IMR-90 (cell line): ENCODE data around the gene CDKAL1. TPM values are rescaled to one million over a fixed set of nuclear protein-coding genes. Genes with fewer than 3 reads are reported as not detected.

ENCODE experiments used
- ATAC-seq: fragments of 200-7000 bp; cut with Tn5 transposase; 2 replicates; pipeline ENCODE4 v1.9.1; 2020; ENCODE audit warnings: low read depth, mild to moderate bottlenecking, moderate library complexity
- BruUV-seq: library from RNA; stranded (reverse); fragments of 400-500 nt; replicated peaks from 2 replicates; lab custom pipeline; 2021; lab: Mats Ljungman, UMichigan
- CTCF ChIA-PET: fragments of 300-600 bp; formaldehyde crosslinking; extraction: SDS; loops from one replicate; lab custom pipeline; 2021; ENCODE audit warnings: antibody characterized with exemption; lab: Yijun Ruan, JAX
- POLR2A ChIA-PET: fragments of 300-600 bp; sonication (Branson Sonifier 250); formaldehyde crosslinking; loops from one replicate; lab custom pipeline; 2022; ENCODE audit warnings: antibody characterized with exemption; ENCODE audit not compliant: unreplicated experiment; lab: Charles Lee
- DNase-seq: peaks from one replicate; pipeline ENCODE4 v3.0.0; 2013
- H2AFZ ChIP-seq: replicated peaks from 2 replicates; pipeline ENCODE3; 2013; ENCODE audit warnings: low read length, mild to moderate bottlenecking; ENCODE audit not compliant: poor library complexity
- H2AK5ac ChIP-seq: 2 replicates; pipeline ENCODE4 v1.6.1; 2013; ENCODE audit warnings: low read depth, low read length, inconsistent platforms
- H2AK9ac ChIP-seq: replicated peaks from 2 replicates; pipeline ENCODE3; 2013; ENCODE audit warnings: mild to moderate bottlenecking, low read depth, low read length, moderate library complexity; ENCODE audit not compliant: poor library complexity
- H2BK120ac ChIP-seq: 2 replicates; pipeline ENCODE4 v1.6.1; 2013; ENCODE audit warnings: low read depth, low read length, inconsistent platforms
- H2BK15ac ChIP-seq: 3 replicates; pipeline ENCODE4 v1.6.1; 2013; ENCODE audit warnings: low read depth, low read length, inconsistent platforms
- H2BK20ac ChIP-seq: 2 replicates; pipeline ENCODE4 v1.6.1; 2013; ENCODE audit warnings: low read depth, mild to moderate bottlenecking, inconsistent platforms, low read length, moderate library complexity
- H2BK5ac ChIP-seq: 2 replicates; pipeline ENCODE4 v1.6.1; 2013; ENCODE audit warnings: mild to moderate bottlenecking, low read depth, low read length, inconsistent platforms; ENCODE audit not compliant: poor library complexity, severe bottlenecking
- H3K14ac ChIP-seq: replicated peaks from 2 replicates; pipeline ENCODE4 v1.6.1; 2013; ENCODE audit warnings: low read depth, low read length, inconsistent platforms
- H3K18ac ChIP-seq: 2 replicates; pipeline ENCODE4 v1.6.1; 2013; ENCODE audit warnings: low read depth, low read length, control low read depth
- H3K23ac ChIP-seq: 2 replicates; pipeline ENCODE4 v1.6.1; 2013; ENCODE audit warnings: low read depth, low read length, inconsistent platforms
- H3K27ac ChIP-seq: 2 replicates; pipeline ENCODE4 v1.5.1; 2013; ENCODE audit warnings: mild to moderate bottlenecking, control low read depth, low read length; ENCODE audit not compliant: insufficient read depth
- H3K27me3 ChIP-seq: 2 replicates; pipeline ENCODE4 v1.6.1; 2013; ENCODE audit warnings: low read length; ENCODE audit not compliant: control insufficient read depth, insufficient read depth
- H3K36me3 ChIP-seq: 2 replicates; pipeline ENCODE4 v1.6.1; 2013; ENCODE audit warnings: low read length, mixed read lengths; ENCODE audit not compliant: control insufficient read depth, insufficient read depth
- H3K4ac ChIP-seq: 2 replicates; pipeline ENCODE4 v1.6.1; 2013; ENCODE audit warnings: low read depth, low read length, inconsistent platforms
- H3K4me1 ChIP-seq: 2 replicates; pipeline ENCODE4 v1.6.1; 2013; ENCODE audit warnings: low read length, mixed read lengths; ENCODE audit not compliant: control insufficient read depth, insufficient read depth
- H3K4me2 ChIP-seq: 2 replicates; pipeline ENCODE4 v1.6.1; 2013; ENCODE audit warnings: low read depth, mild to moderate bottlenecking, control low read depth, low read length, moderate library complexity
- H3K4me3 ChIP-seq: 2 replicates; pipeline ENCODE4 v1.5.1; 2013; ENCODE audit warnings: low read depth, mild to moderate bottlenecking, control low read depth, low read length, moderate library complexity; ENCODE audit not compliant: insufficient read depth
- H3K56ac ChIP-seq: 2 replicates; pipeline ENCODE4 v1.6.1; 2013; ENCODE audit warnings: low read length, inconsistent platforms; ENCODE audit not compliant: insufficient read depth; ENCODE audit errors: extremely low read depth
- H3K79me1 ChIP-seq, 2 experiments: 2 replicates each; pipeline ENCODE4 v1.6.1; 2013; ENCODE audit warnings: low read length in 2 of 2, inconsistent platforms in 1 of 2, low read depth in 1 of 2
- H3K9ac ChIP-seq: 2 replicates; pipeline ENCODE4 v1.6.1; 2013; ENCODE audit warnings: low read depth, low read length, control low read depth
- H3K9me1 ChIP-seq: 2 replicates; pipeline ENCODE4 v1.6.1; 2013; ENCODE audit warnings: low read length, inconsistent platforms; ENCODE audit not compliant: insufficient read depth
- H3K9me3 ChIP-seq: 2 replicates; pipeline ENCODE4 v1.6.1; 2013; ENCODE audit warnings: low read length; ENCODE audit not compliant: control insufficient read depth, insufficient read depth
- H4K20me1 ChIP-seq: 2 replicates; pipeline ENCODE4 v1.6.1; 2013; ENCODE audit warnings: low read length, inconsistent platforms; ENCODE audit not compliant: insufficient read depth
- H4K5ac ChIP-seq: 2 replicates; pipeline ENCODE4 v1.6.1; 2013; ENCODE audit warnings: mild to moderate bottlenecking, low read depth, low read length, control low read depth
- H4K8ac ChIP-seq, 2 experiments: 2 replicates each; pipeline ENCODE4 v1.6.1; 2013; ENCODE audit warnings: low read depth in 2 of 2, low read length in 2 of 2, control low read depth in 1 of 2, inconsistent platforms in 1 of 2
- H4K91ac ChIP-seq: 2 replicates; pipeline ENCODE4 v1.6.1; 2013; ENCODE audit warnings: low read depth, low read length, inconsistent platforms; ENCODE audit not compliant: insufficient read depth
- CEBPB ChIP-seq: IDR thresholded peaks from 2 replicates; pipeline ENCODE4 v1.6.1; 2012; ENCODE audit warnings: low read depth, low read length, improper control_type of control experiment
- ELK1 ChIP-seq: fragments of 150-350 bp; IDR thresholded peaks from 2 replicates; pipeline ENCODE4 v1.6.1; 2016; ENCODE audit warnings: low read depth, mild to moderate bottlenecking, low read length, moderate library complexity, borderline replicate concordance
- MAFK ChIP-seq: IDR thresholded peaks from 2 replicates; pipeline ENCODE4 v1.6.1; 2012; ENCODE audit warnings: low read depth, low read length, improper control_type of control experiment
- MXI1 ChIP-seq: IDR thresholded peaks from 2 replicates; pipeline ENCODE4 v1.6.1; 2012; ENCODE audit warnings: low read depth, mild to moderate bottlenecking, low read length, moderate library complexity, borderline replicate concordance
- NFE2L2 ChIP-seq: fragments of 150-350 bp; IDR thresholded peaks from 2 replicates; pipeline ENCODE4 v1.6.1; 2016; ENCODE audit warnings: low read depth, mild to moderate bottlenecking, low read length
- WGBS, 2 experiments: methylation state at CpG; one replicate each; pipeline versions ENCODE4 v1.1.5 to v1.1.7; 2013; ENCODE audit warnings: missing lambda C conversion rate in 2 of 2; ENCODE audit not compliant: insufficient read length in 1 of 2; ENCODE audit errors: extremely low coverage in 2 of 2; 5-methylcytosine and 5-hydroxymethylcytosine counted together
- dilution Hi-C: fragments of 300-500 bp; cut with HindIII; formaldehyde crosslinking; loops from one replicate; pipeline ENCODE4 v1.14.3; 2018; ENCODE audit warnings: low sequenced_read_pairs; ENCODE audit not compliant: unreplicated experiment
- in situ Hi-C: fragments of 300-500 bp; cut with MboI; formaldehyde crosslinking; loops from 3 replicates; pipeline ENCODE4 v1.14.3; 2019; ENCODE audit warnings: low sequenced_read_pairs, inconsistent platforms, mixed read lengths
- intact Hi-C: fragments of 100-400 bp; cut with micrococcal nuclease; formaldehyde crosslinking; loops from 2 replicates; pipeline ENCODE4 v1.10.0; 2022
- polyA plus RNA-seq, 3 experiments: library from polyadenylated mRNA; depleted of rRNA; stranded (reverse); fragments of >200 nt; gene quantifications; 2 replicates each; pipeline ENCODE4 v1.2.3, GENCODE V29; 2012; ENCODE audit warnings: low replicate concordance in 1 of 3
- total RNA-seq: library from RNA; depleted of rRNA; stranded (reverse); fragments of >200 nt; gene quantifications from 2 replicates; pipeline ENCODE4 v1.2.3, GENCODE V29; 2012
- TF ChIP-seq, protein P1 (sequence below): conservative IDR thresholded peaks from 2 replicates; pipeline ENCODE4 v1.5.1; 2012; ENCODE audit warnings: mild to moderate bottlenecking, low read depth, low read length, improper control_type of control experiment

The CDKAL1 gene
- total and polyA plus RNA-seq, 2 of the 4 experiments (the other 2 are of a cell fraction): 3.7 to 13.1 TPM

- no peak for TF ChIP-seq NFE2L2
- no peak for TF ChIP-seq MXI1
- no peak for TF ChIP-seq MAFK
- no peak for TF ChIP-seq ELK1
- no peak for TF ChIP-seq CEBPB
- TF ChIP-seq, protein P1, sequence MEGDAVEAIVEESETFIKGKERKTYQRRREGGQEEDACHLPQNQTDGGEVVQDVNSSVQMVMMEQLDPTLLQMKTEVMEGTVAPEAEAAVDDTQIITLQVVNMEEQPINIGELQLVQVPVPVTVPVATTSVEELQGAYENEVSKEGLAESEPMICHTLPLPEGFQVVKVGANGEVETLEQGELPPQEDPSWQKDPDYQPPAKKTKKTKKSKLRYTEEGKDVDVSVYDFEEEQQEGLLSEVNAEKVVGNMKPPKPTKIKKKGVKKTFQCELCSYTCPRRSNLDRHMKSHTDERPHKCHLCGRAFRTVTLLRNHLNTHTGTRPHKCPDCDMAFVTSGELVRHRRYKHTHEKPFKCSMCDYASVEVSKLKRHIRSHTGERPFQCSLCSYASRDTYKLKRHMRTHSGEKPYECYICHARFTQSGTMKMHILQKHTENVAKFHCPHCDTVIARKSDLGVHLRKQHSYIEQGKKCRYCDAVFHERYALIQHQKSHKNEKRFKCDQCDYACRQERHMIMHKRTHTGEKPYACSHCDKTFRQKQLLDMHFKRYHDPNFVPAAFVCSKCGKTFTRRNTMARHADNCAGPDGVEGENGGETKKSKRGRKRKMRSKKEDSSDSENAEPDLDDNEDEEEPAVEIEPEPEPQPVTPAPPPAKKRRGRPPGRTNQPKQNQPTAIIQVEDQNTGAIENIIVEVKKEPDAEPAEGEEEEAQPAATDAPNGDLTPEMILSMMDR: no peak
- H3K23ac ChIP-seq: no peak overlapping the region
- H4K91ac ChIP-seq: no peak overlapping the region
- no peak overlapping the region for H2AK5ac ChIP-seq
- H3K4me1 ChIP-seq: no peaks in the 10 kb centered on the region
- H4K5ac ChIP-seq: no peak overlapping the region
- DNase-seq (no peak), ATAC-seq (no peak)
- no peak overlapping the region for H3K4ac ChIP-seq
- no peak overlapping the region for H3K4me3 ChIP-seq
- BruUV-seq: no TSS peak
- peak overlapping the region; percentile 46 for H2AFZ ChIP-seq
- 0 out of 2 replicates have a peak, but pooled peaks cover 2% of the 10 kb centered on the region for H3K9me3 ChIP-seq
- intact Hi-C loops: no loop called here
- no peak overlapping the region for H4K8ac ChIP-seq
- no peak overlapping the region for H2AK9ac ChIP-seq
- H3K14ac ChIP-seq: no peak overlapping the region
- no peak overlapping the region for H2BK15ac ChIP-seq
- dilution Hi-C loops: no loop called here
- no peaks in the 10 kb centered on the region for H4K20me1 ChIP-seq
- no peaks in the 10 kb centered on the region for H3K36me3 ChIP-seq
- ChIA-PET POLR2A (no interaction called here), CTCF (no interaction called here)
- H3K27me3 ChIP-seq: no peaks in the 10 kb centered on the region
- no peak overlapping the region for H2BK5ac ChIP-seq
- H3K9me1 ChIP-seq: no peaks in the 10 kb centered on the region
- no peak overlapping the region for H3K4me2 ChIP-seq
- H2BK120ac ChIP-seq: no peak overlapping the region
- no peaks in the 10 kb centered on the region for H3K79me1 ChIP-seq
- H2BK20ac ChIP-seq: no peak overlapping the region
- no peak overlapping the region for H3K27ac ChIP-seq
- in situ Hi-C loops: no loop called here
- no peak overlapping the region for H3K18ac ChIP-seq
- no peak overlapping the region for H3K56ac ChIP-seq
- 91% methylated on average over 6 of the region's 14 CpGs; no CpG with 5 or more reads in 1 of the 2 experiments for WGBS, 2 experiments
- H3K9ac ChIP-seq: no peak overlapping the region
Measured at GRCh38 chr6:21270636-21271201, 736.5 kb downstream of the CDKAL1 start.
